HEK293T (cell line): ENCODE data around the gene ANXA7.

Experiments
- FOXM1 ChIP-seq: fragments of 450-650 bp; IDR thresholded peaks from 2 replicates; pipeline ENCODE4 v1.6.1; 2017; ENCODE audit warnings: mild to moderate bottlenecking, borderline replicate concordance
- PKNOX1 ChIP-seq: fragments of 450-650 bp; IDR thresholded peaks from 2 replicates; pipeline ENCODE4 v1.6.1; 2016
- SP1 ChIP-seq: fragments of 450-650 bp; IDR thresholded peaks from 2 replicates; pipeline ENCODE4 v1.6.1; 2017
- SUZ12 ChIP-seq: fragments of 450-650 bp; IDR thresholded peaks from 2 replicates; pipeline ENCODE4 v1.6.1; 2016; ENCODE audit warnings: mild to moderate bottlenecking
- TARDBP ChIP-seq: fragments of 450-650 bp; IDR thresholded peaks from 2 replicates; pipeline ENCODE4 v1.6.1; 2016
- ZNF384 ChIP-seq: fragments of 450-650 bp; IDR thresholded peaks from 2 replicates; pipeline ENCODE4 v1.6.1; 2016

DNA sequence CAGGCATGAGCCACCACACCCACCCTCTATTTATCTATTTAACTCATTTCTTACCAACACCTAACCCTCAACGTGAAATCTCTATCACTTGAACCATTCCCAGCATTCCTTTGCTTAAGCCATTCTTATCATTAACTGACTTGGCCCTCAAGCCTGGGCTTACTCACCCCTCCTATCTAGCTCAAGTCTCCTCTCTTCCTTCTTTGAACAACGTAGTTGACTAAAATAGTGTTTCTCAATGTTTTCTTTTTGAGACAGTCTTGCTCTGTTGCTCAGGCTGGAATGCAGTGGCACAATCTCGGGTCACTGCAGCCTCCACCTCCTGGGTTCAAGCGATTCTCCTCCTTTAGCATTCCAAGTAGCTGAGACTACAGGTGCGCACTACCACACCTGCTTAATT lies 7.0 kb downstream of the ANXA7 start:
- TF ChIP-seq SP1 (no peak), FOXM1 (no peak), TARDBP (no peak), ZNF384 (no peak), PKNOX1 (no peak), SUZ12 (no peak)
